K562 (cell line): Measurements from ENCODE around the gene DNAH3. TPM values are rescaled to one million over a fixed set of nuclear protein-coding genes. Genes with fewer than 3 reads are reported as not detected.

Experiments
- ATAC-seq: fragments of 200-7000 bp; cut with Tn5 transposase; 3 replicates; pipeline ENCODE4 v1.9.1; 2020; ENCODE audit warnings: moderate library complexity
- BruUV-seq: library from RNA; stranded (reverse); fragments of 400-500 nt; replicated peaks from 2 replicates; lab custom pipeline; 2021; lab: Mats Ljungman, UMichigan
- CTCF ChIA-PET: fragments of 300-600 bp; formaldehyde crosslinking; extraction: SDS; loops from one replicate; lab custom pipeline; 2021; ENCODE audit warnings: low intra/inter-chr PET ratio; lab: Yijun Ruan, JAX
- POLR2A ChIA-PET: fragments of 300-600, 350-650 bp; sonication (Branson Sonifier 250); formaldehyde crosslinking; extraction: SDS; loops from one replicate; lab custom pipeline; 2021; ENCODE audit warnings: antibody characterized with exemption, inconsistent platforms; lab: Yijun Ruan, JAX
- DNase-seq, 4 experiments: peaks; one replicate each; pipeline versions ENCODE4 v3.0.0 to v3.0.0-alpha.2; 2011 to 2018; ENCODE audit warnings: low spot score in 3 of 4, mixed read lengths in 3 of 4; ENCODE audit errors: extremely low read depth in 1 of 4
- FAIRE-seq: peaks from 2 replicates; lab custom pipeline; 2011; peaks lifted over from hg19 to GRCh38; lab: Jason Lieb, UNC
- H2AFZ ChIP-seq: 2 replicates; pipeline ENCODE4 v1.6.0; 2011; ENCODE audit warnings: low read depth, low read length, control low read depth, inconsistent platforms
- H3K27ac ChIP-seq: fragments of 200-600 bp; 3 replicates; pipeline ENCODE4 v1.8.0; 2011; ENCODE audit warnings: low read depth, mild to moderate bottlenecking, control low read depth, inconsistent platforms, low read length, moderate library complexity, mixed read lengths; ENCODE audit errors: extremely low read depth
- H3K27me3 ChIP-seq, 2 experiments: fragments of 300-600 bp in 1 of 2; 2 replicates in 1 of 2; 3 replicates in 1 of 2; pipeline versions ENCODE4 v1.6.0 to v1.8.0; 2011; ENCODE audit warnings: inconsistent platforms in 2 of 2, low read length in 2 of 2, mild to moderate bottlenecking in 1 of 2, mixed read lengths in 1 of 2, moderate library complexity in 1 of 2; ENCODE audit not compliant: control insufficient read depth in 2 of 2, insufficient read depth in 2 of 2
- H3K36me3 ChIP-seq: fragments of 300-600 bp; 3 replicates; pipeline ENCODE4 v1.8.0; 2011; ENCODE audit warnings: mild to moderate bottlenecking, low read length, inconsistent platforms; ENCODE audit not compliant: control insufficient read depth, insufficient read depth
- H3K4me1 ChIP-seq, 2 experiments: fragments of 200-600 bp in 1 of 2; replicated peaks in 1 of 2; 2 replicates in 1 of 2; 3 replicates in 1 of 2; pipeline versions ENCODE4 v1.5.1 to v1.8.0; 2011; ENCODE audit warnings: inconsistent platforms in 2 of 2, low read length in 2 of 2, mild to moderate bottlenecking in 1 of 2, mixed read lengths in 1 of 2, moderate library complexity in 1 of 2; ENCODE audit not compliant: control insufficient read depth in 2 of 2, insufficient read depth in 2 of 2
- H3K4me2 ChIP-seq: 2 replicates; pipeline ENCODE4 v1.6.1; 2011; ENCODE audit warnings: low read length, control low read depth, inconsistent platforms, mixed read lengths; ENCODE audit not compliant: insufficient read depth
- H3K4me3 ChIP-seq: fragments of 200-600 bp; sonication (generic), shearing (Covaris generic); 2 replicates; pipeline ENCODE4 v1.5.1; 2016; ENCODE audit warnings: control low read depth, inconsistent platforms
- H3K79me2 ChIP-seq: fragments of 200-600 bp; 3 replicates; pipeline ENCODE4 v1.8.0; 2011; ENCODE audit warnings: low read length, inconsistent platforms; ENCODE audit not compliant: control insufficient read depth, insufficient read depth
- H3K9ac ChIP-seq, 2 experiments: 2 replicates each; pipeline versions ENCODE4 v1.6.0 to v1.6.1; 2011; ENCODE audit warnings: low read depth in 2 of 2, low read length in 2 of 2, control low read depth in 1 of 2, inconsistent platforms in 1 of 2, mild to moderate bottlenecking in 1 of 2, mixed read lengths in 1 of 2; ENCODE audit not compliant: insufficient read depth in 1 of 2
- H3K9me1 ChIP-seq: one replicate; pipeline ENCODE4 v1.6.0; 2011; ENCODE audit warnings: inconsistent platforms, mild to moderate bottlenecking, low read length, moderate library complexity; ENCODE audit not compliant: control insufficient read depth, insufficient read depth
- H3K9me3 ChIP-seq: replicated peaks from 2 replicates; pipeline ENCODE4 v1.5.1; 2011; ENCODE audit warnings: low read depth, low read length, inconsistent platforms; ENCODE audit not compliant: control insufficient read depth, insufficient read depth
- H4K20me1 ChIP-seq: replicated peaks from 2 replicates; pipeline ENCODE4 v1.6.1; 2011; ENCODE audit warnings: low read length, inconsistent platforms, mixed read lengths; ENCODE audit not compliant: control insufficient read depth, insufficient read depth
- CCAR2 ChIP-seq: fragments of 200-400 bp; formaldehyde crosslinking; IDR thresholded peaks from 2 replicates; pipeline ENCODE4 v1.6.1; 2017; ENCODE audit warnings: mild to moderate bottlenecking, low read depth, low read length
- HIVEP1 ChIP-seq: fragments of 250-450 bp; sonication (Bioruptor Pico); IDR thresholded peaks from 2 replicates; pipeline ENCODE4 v1.4.0; 2020; ENCODE audit warnings: mild to moderate bottlenecking
- HMG20A ChIP-seq: fragments of 450-650 bp; formaldehyde crosslinking; conservative IDR thresholded peaks from 2 replicates; pipeline ENCODE4 v1.4.0; 2020; ENCODE audit warnings: mild to moderate bottlenecking, mixed read lengths
- HNRNPH1 ChIP-seq: fragments of 200-400 bp; formaldehyde crosslinking; optimal IDR thresholded peaks from 2 replicates; pipeline ENCODE3; 2017; ENCODE audit warnings: low read depth, mild to moderate bottlenecking, low read length, moderate library complexity
- MXI1 ChIP-seq: IDR thresholded peaks from 2 replicates; pipeline ENCODE4 v1.6.1; 2011; ENCODE audit warnings: low read depth, mild to moderate bottlenecking, improper control_type of control experiment, low read length
- MYC ChIP-seq, 2 experiments: fragments of 250-450 bp in 1 of 2; sonication (Bioruptor Pico) in 1 of 2; IDR thresholded peaks; 2 replicates each; pipeline versions ENCODE4 v1.5.1 to v1.6.1; 2012 to 2021; ENCODE audit warnings: low read depth in 2 of 2, borderline replicate concordance in 1 of 2, improper control_type of control experiment in 1 of 2, low read length in 1 of 2, mild to moderate bottlenecking in 1 of 2, moderate library complexity in 1 of 2
- NEUROD1 ChIP-seq: fragments of 150-350 bp; IDR thresholded peaks from 2 replicates; pipeline ENCODE4 v1.6.1; 2014; ENCODE audit warnings: borderline replicate concordance, low read length, low read depth; ENCODE audit not compliant: partially characterized antibody
- TFAP4 ChIP-seq: sonication (generic); formaldehyde crosslinking; IDR thresholded peaks from 2 replicates; pipeline ENCODE4 v1.8.0; 2022; ENCODE audit warnings: missing genetic modification reagents, mild to moderate bottlenecking, moderate library complexity, borderline replicate concordance
- U2AF1 ChIP-seq: fragments of 200-400 bp; formaldehyde crosslinking; optimal IDR thresholded peaks from 2 replicates; pipeline ENCODE3; 2017; ENCODE audit warnings: mild to moderate bottlenecking, low read depth, low read length, moderate library complexity
- ZBTB7A ChIP-seq: IDR thresholded peaks from 2 replicates; pipeline ENCODE4 v1.6.1; 2011; ENCODE audit warnings: low read depth, mild to moderate bottlenecking, low read length, moderate library complexity, borderline replicate concordance; ENCODE audit not compliant: control insufficient read depth
- WGBS: fragments of 100-300 bp; shearing (Covaris generic); methylation state at CpG from one replicate; pipeline ENCODE4 v1.1.6; 2016; ENCODE audit warnings: low coverage, mixed read lengths; ENCODE audit not compliant: insufficient coverage; ENCODE audit errors: missing lambda C conversion rate; 5-methylcytosine and 5-hydroxymethylcytosine counted together
- in situ Hi-C: fragments of 300-500 bp; cut with MboI; formaldehyde crosslinking; loops from 4 replicates; pipeline ENCODE4 v1.15.0; 2018; ENCODE audit warnings: inconsistent platforms, mixed read lengths
- intact Hi-C: fragments of 100-400 bp; cut with micrococcal nuclease; formaldehyde crosslinking; loops from 2 replicates; pipeline ENCODE4 v1.14.2; 2022
- polyA plus RNA-seq, 8 experiments: library from polyadenylated mRNA; depleted of rRNA in 4 of 8; stranded (reverse) in 5 of 8; unstranded in 3 of 8; fragments of >200 nt; fragmentation: Nextera tagmentation in 2 of 8; fragmentation: Illumina TruSeq in 1 of 8; extraction: Ambion mirVana in 2 of 8; extraction: Trizol in 1 of 8; gene quantifications; 2 replicates each; pipeline versions ENCODE4 v1.2.1 to v1.2.3, GENCODE V29; 2011 to 2014; ENCODE audit warnings: inconsistent platforms in 1 of 8, missing spikeins in 1 of 8
- total RNA-seq, 7 experiments: library from RNA; depleted of rRNA in 6 of 7; stranded (reverse); fragments of >200 nt in 6 of 7; fragmentation: Illumina TruSeq in 2 of 7; extraction: Trizol in 2 of 7; gene quantifications; 2 replicates each; pipeline versions ENCODE4 v1.2.1 to v1.2.3, GENCODE V29; 2011 to 2021; ENCODE audit warnings: low replicate concordance in 1 of 7
- TF ChIP-seq, protein P1 (sequence below): IDR thresholded peaks from 2 replicates; pipeline ENCODE4 v1.6.1; 2016; ENCODE audit warnings: missing genetic modification characterization, missing compliant biosample characterization
- TF ChIP-seq, protein P2 (sequence below): fragments of 250-450 bp; sonication (Bioruptor Pico); IDR thresholded peaks from 2 replicates; pipeline ENCODE4 v1.8.0; 2022; ENCODE audit warnings: inconsistent platforms, mild to moderate bottlenecking, moderate library complexity, borderline replicate concordance
- TF ChIP-seq, protein P3 (sequence below), 2 experiments: fragments of 250-450 bp in 1 of 2; fragments of 450-650 bp in 1 of 2; sonication (Bioruptor Pico) in 1 of 2; IDR thresholded peaks; 2 replicates each; pipeline versions ENCODE4 v1.6.1 to v1.8.0; 2016 to 2021; ENCODE audit warnings: mild to moderate bottlenecking in 2 of 2, moderate library complexity in 2 of 2, missing compliant biosample characterization in 1 of 2, missing genetic modification characterization in 1 of 2

Gene DNAH3
- total and polyA plus RNA-seq, 9 of the 15 experiments (the other 6 are each of a cell fraction or from before 2014, with no cell fraction given), result 0.32 to 0.84 (median 0.44) TPM

DNA sequence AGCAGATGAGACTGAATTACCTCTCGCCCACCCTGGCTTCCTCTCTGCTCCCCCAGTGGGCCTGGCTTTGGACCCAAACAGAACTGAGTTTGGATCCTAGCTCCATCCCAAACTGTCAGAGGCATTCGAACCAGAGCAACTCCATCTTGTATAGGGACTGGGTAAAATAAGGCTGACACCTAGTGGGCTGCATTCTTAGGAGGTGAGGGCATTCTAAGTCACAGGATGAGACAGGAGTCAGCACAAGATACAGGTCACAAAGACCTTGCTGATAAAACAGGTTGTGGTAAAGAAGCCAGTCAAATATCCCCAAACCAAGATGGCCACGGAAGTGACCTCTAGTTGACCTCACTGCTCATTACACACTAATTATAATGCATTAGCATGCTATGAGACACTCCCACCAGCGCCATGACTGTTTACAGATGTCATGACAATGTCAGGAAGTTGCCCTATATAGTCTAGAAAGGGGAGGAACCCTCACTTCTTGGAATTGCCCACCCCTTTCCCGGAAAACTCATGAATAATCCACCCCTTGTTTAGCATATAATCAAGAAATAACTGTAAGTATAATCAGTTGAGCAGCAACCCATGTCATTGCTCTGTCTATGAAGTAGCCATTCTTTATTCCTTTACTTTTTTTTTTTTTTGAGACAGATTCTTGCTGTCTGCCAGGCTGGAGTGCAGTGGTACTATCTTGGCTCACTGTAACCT, 205.6 kb downstream of the DNAH3 start:
- Histone ChIP-seq H4K20me1 (no peaks in the 10 kb centered on the region), H3K4me1 (peaks cover 12 to 24% of the 10 kb centered on the region in 2 experiments), H3K9me3 (0 out of 2 replicates have a peak, but pooled peaks cover 2% of the 10 kb centered on the region), H3K27me3 (0 out of 5 replicates have a peak, but pooled peaks cover 0 to 2% of the 10 kb centered on the region in 2 experiments), H2AFZ (peak overlapping the region; percentile 68), H3K9ac (no peak overlapping the region), H3K36me3 (no peaks in the 10 kb centered on the region), H3K4me2 (no peak overlapping the region; the same call in 1 of the 2 replicates), H3K79me2 (no peaks in the 10 kb centered on the region), H3K9me1 (no peaks in the 10 kb centered on the region), H3K4me3 (no peak overlapping the region), H3K27ac (peak overlapping the region; percentile 81)
- DNase-seq, result peak; percentile 35 to 83 (median 42)
- BruUV-seq, result no TSS peak
- WGBS, result 44% methylated on average over 5 of the region's 5 CpGs
- in situ Hi-C loops, result no loop called here
- peak; percentile 90 for FAIRE-seq
- intact Hi-C loops, result loop anchor here (1.0 to 5.0 kb wide), 2 partner anchors 43 to 95 kb away; partner anchors contain the start of genes DCUN1D3 and LYRM1
- ChIA-PET CTCF (no interaction called here), POLR2A (no interaction called here)
- peak; percentile 91 for ATAC-seq
- TF ChIP-seq, protein P1, sequence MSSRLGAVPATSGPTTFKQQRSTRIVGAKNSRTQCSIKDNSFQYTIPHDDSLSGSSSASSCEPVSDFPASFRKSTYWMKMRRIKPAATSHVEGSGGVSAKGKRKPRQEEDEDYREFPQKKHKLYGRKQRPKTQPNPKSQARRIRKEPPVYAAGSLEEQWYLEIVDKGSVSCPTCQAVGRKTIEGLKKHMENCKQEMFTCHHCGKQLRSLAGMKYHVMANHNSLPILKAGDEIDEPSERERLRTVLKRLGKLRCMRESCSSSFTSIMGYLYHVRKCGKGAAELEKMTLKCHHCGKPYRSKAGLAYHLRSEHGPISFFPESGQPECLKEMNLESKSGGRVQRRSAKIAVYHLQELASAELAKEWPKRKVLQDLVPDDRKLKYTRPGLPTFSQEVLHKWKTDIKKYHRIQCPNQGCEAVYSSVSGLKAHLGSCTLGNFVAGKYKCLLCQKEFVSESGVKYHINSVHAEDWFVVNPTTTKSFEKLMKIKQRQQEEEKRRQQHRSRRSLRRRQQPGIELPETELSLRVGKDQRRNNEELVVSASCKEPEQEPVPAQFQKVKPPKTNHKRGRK (tag), result no peak
- TF ChIP-seq HMG20A (CRISPR knock-in tag), result peak; percentile 95
- TF ChIP-seq U2AF1, result no peak
- no peak for TF ChIP-seq CCAR2
- TF ChIP-seq, protein P2, sequence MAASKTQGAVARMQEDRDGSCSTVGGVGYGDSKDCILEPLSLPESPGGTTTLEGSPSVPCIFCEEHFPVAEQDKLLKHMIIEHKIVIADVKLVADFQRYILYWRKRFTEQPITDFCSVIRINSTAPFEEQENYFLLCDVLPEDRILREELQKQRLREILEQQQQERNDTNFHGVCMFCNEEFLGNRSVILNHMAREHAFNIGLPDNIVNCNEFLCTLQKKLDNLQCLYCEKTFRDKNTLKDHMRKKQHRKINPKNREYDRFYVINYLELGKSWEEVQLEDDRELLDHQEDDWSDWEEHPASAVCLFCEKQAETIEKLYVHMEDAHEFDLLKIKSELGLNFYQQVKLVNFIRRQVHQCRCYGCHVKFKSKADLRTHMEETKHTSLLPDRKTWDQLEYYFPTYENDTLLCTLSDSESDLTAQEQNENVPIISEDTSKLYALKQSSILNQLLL (CRISPR knock-in tag), result no peak
- no peak for TF ChIP-seq ZBTB7A
- no peak for TF ChIP-seq MXI1
- TF ChIP-seq NEUROD1, result no peak
- peak; percentile 100 for TF ChIP-seq HIVEP1
- TF ChIP-seq HNRNPH1, result no peak
- no peak for TF ChIP-seq MYC (IDR thresholded peaks at IDR 0.05; ENCODE audit: low read depth, low read length)
- TF ChIP-seq MYC (CRISPR knock-in tag; IDR thresholded peaks at IDR 0.05; ENCODE audit: borderline replicate concordance, low read depth), result peak; percentile 100
- TF ChIP-seq, protein P3, sequence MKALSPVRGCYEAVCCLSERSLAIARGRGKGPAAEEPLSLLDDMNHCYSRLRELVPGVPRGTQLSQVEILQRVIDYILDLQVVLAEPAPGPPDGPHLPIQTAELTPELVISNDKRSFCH (CRISPR knock-in tag; IDR thresholded peaks at IDR 0.05), result peak; percentile 98
- TF ChIP-seq, protein P3 (tag; IDR thresholded peaks at IDR 0.05), result peak; percentile 100
- no peak for TF ChIP-seq TFAP4 (CRISPR knock-in tag)
